Cerebellar nuclear complex (tissue), 1 donor: Measurements from ENCODE around the gene SPATA31C1.
"Not testable (repeated sequence)": the region's sequence is repeated elsewhere in the genome, so short reads cannot be mapped to it uniquely, and the experiment has no call there.

Experiments
- DNase-seq, 2 experiments: peaks; one replicate each; lab custom pipeline; 2025; lab: John Stamatoyannopoulos, UW

Gene SPATA31C1

GRCh38 chr9:87917662-87918061 lies at the start of gene SPATA31C1:
Gene SPATA31C1 (plus strand): TSS chr9:87917962.
- DNase-seq = not testable (repeated sequence)

DNA sequence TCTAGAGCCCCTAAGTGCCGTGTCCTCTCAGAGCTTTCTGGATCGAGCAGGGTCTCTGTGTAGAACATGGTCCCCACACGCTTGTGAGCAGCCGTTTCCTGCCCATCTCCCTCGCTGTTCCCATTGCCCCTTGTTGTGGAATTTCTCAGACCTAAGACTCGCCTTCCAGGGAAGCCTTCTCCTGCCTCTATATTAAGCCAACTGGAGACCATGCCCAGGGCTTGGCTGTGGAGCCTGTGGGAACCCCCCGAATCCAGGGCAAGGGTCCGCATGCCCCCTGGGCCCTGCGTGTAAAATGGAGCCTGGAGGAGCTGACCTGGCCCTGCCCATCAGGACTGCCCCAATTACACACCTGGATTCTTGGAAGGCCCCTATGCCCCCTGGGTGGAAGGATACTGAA lies 49.6 kb upstream of the SPATA31C1 start:
- no peak for DNase-seq

DNA sequence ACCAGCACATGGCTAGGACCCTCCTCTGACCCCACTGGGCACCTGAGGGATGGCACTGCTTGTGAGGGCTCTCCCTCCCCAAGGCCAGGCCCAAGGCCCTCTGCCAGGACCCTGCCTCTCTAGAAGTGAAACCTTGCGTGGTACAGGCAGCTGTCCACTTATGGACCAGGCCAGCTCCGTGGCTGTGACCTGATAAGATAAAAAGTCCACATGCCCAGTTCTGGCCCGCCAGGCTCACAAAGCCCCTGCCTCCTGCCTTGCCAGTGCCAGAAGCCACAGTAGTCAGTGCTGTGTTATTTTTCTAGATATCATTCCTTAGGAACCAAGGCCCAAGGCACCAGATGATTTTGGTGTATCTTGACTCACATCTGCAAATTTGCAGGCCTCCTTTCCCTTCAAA lies 49.1 kb upstream of the SPATA31C1 start:
- DNase-seq = no peak

DNA sequence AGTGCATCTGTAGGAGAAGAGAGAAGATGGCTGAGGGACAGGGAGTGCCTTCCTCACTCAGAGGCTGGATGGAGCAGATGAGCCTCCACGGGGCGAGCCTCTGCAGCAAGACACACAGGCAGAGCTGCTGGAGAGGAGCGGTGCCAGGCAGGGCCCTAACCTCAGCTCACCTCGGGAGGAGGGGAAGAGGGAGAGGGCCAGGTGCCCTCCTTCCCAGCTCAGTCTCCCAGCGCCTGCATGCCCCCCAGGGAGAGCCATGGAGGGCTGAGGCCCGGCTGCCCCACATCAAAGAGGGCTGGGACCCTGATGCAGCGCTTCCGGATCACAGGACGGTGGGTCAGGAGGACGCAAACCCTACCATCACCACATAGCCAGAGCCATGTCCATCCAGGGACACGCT lies 48.7 kb upstream of the SPATA31C1 start:
- no peak for DNase-seq

DNA sequence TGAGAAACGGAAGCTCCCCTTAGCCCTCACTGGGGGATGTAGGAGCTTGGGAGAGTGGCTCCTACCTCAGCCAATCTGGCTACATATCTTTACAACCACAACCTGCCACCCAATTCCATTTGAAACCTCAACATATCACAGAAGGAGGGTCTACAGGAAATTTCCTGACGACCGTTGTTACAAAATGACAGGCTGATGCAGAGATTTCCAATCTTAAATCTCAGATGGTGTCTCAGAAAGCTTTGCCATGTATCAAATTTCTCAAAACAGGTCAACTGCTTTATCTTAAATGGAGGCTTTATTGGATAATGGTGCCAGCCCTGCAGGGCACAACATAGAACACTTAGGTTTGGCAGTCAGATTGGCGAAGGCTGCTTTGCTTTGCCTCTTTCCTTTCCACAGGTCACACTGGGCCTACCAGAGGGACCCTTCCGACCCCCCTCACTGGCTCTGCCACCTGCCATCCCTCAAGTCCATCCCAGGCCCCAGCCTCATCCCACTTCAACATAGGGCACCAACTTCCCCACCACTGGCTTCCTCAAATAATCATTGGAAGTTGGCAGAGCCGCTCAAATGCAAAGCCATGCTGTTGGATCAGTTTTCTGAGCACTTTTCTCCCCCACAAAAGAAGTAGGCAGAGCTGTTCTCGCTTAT lies 46.2 kb upstream of the SPATA31C1 start:
- no peak for DNase-seq

- DNase-seq = no peak
These were observed 45.6 kb upstream of the SPATA31C1 start for GRCh38 chr9:87872079-87872624.

- DNase-seq = no peak
These were observed 44.0 kb upstream of the SPATA31C1 start for GRCh38 chr9:87873607-87874303.

DNA sequence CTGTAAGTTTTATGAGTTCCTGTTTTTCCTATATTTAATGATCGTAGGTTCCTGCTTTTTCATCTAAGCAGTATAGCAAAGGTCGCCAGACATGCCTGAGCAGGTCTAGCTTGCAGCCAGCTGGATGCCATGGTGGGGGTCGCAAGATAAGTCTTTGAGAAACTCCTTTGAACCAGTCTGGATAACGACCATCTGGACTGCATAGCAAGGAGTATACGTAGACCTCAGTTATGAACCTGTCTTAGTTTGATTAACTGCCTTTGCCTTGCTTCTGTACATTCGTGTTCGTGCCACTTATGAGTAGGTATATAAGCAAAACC lies 43.5 kb upstream of the SPATA31C1 start:
- DNase-seq = no peak

DNA sequence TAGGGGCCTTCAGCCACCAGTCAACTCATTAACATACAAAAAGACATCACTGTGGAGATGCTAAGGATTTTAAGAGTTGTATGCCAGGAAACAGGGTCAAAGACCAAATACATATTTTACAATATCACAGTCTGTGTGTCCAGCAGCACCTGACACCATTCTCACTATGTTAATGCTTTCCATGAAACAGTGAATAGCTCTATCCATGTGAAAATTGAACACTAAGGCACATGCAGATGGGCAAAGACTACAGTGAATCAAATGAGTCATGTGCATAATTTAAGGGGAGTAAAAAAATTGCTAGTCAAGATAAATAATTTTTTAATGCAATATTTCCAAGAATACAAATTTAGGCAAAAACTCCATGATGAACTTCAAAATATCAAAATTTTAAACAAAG lies 42.7 kb upstream of the SPATA31C1 start:
- DNase-seq = no peak

- DNase-seq = no peak
These were observed 41.8 kb upstream of the SPATA31C1 start for GRCh38 chr9:87875831-87876545.

DNA sequence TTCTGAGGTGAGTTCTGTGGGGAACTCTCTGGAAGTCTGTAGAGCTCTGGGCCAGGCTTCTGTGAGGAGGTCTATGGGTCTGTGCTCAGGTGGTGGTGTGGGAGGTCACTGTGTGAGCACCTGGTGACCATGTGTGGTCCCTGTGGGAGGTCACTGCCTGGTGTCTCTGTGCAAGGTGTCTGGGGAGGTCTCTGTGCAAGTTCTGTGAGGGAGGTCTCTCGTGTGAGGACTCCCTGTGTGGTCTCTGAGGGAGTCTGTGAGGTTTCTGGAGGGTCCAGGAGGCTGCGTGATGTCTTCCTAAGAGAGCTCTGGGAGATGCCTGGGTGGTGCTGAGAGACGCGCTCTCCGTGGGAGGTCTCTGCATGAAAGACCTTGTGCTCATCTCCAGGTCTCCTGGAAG lies 41.1 kb upstream of the SPATA31C1 start:
- DNase-seq = no peak

DNA sequence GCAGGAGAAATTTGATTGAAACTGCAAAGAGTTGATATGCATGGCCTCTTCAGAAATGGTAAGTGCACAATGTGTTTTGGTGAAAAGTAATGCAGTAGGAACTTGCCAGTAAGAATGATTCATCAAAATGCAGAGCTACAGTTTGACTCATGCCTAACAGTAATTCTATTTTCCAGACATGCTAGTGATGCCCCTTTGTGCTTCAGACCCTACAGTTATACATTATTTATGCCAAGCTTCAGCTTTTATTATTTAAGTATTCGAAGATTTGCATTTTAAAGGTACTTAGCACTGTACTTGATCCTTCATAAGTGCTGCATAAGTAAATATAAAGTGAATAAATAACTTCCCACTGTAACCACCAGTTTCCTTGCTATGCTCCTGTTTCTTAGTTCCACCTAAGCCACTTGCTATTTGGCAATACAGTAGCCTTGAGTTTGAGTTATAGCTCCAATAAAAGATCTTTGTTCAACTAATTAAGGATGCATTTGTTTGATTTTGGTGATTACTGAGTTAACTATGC lies 38.7 kb upstream of the SPATA31C1 start:
- DNase-seq = no peak

DNA sequence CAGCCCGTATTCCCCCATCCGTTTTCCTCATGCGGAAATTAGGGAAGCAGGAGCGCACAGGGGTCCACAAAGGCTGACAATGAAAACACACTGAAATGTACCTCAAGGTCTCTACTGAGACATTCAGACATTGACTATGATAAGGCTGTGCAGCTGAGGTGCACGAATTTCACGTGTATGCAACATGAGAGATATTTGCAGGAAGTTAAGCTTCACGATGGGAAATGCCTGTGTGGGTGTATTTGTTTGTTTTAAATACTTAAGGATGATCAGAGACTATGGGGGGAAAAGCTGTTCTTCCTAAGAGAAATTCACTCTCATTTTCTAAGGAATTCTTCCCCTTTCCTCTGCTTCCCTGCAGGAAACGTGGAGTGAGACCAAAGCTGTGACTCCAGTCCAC lies 37.6 kb upstream of the SPATA31C1 start:
- DNase-seq = no peak

DNA sequence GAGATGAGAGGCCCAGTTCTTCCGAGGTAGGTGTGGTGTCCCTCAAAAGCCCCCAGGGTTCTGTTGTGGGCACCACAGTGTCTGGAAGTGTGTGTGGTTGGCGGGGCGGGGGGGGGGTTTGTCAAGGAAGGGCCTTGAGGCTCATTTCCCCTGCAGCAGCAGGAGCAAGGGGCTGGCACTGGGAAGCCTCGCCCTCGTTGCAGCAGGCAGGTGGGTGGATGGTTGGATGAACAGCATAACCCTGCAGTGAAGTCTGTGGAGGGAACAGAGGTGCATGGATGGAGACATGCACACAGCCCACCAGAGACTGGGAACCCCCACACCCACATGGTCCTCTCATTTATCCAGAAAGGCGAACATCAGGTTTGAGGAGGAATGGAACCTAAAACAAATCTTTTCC lies 37.1 kb upstream of the SPATA31C1 start:
- DNase-seq = no peak

GRCh38 chr9:87882627-87883026 lies 35.1 kb upstream of the SPATA31C1 start, which contains the start of gene SPATA31E1:
Gene SPATA31E1 (plus strand): TSS chr9:87882877. CDS start chr9:87882892, 15 bp downstream.
- no peak for DNase-seq

DNA sequence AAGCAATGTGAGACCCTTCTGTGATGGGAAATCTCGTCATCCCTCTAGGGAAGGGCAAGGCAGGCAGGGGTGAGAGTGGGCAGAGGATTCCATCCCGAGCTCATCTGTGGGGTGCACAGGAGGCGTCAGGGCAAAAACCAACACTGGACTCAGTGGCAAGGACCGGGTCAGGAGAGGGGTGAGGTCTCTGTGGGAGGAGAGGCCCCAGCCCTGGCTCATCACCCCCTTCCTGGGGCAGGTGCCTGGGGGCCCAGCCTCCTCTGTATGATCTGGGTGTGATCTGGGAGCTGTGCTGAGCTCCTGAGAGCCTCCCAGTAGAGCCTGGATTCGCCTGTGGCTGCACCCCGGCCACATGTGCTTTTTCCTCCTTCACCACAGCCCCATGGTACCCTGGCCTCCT lies 34.5 kb upstream of the SPATA31C1 start:
- no peak for DNase-seq

GRCh38 chr9:87883990-87884389 lies 33.8 kb upstream of the SPATA31C1 start:
- DNase-seq = no peak

DNA sequence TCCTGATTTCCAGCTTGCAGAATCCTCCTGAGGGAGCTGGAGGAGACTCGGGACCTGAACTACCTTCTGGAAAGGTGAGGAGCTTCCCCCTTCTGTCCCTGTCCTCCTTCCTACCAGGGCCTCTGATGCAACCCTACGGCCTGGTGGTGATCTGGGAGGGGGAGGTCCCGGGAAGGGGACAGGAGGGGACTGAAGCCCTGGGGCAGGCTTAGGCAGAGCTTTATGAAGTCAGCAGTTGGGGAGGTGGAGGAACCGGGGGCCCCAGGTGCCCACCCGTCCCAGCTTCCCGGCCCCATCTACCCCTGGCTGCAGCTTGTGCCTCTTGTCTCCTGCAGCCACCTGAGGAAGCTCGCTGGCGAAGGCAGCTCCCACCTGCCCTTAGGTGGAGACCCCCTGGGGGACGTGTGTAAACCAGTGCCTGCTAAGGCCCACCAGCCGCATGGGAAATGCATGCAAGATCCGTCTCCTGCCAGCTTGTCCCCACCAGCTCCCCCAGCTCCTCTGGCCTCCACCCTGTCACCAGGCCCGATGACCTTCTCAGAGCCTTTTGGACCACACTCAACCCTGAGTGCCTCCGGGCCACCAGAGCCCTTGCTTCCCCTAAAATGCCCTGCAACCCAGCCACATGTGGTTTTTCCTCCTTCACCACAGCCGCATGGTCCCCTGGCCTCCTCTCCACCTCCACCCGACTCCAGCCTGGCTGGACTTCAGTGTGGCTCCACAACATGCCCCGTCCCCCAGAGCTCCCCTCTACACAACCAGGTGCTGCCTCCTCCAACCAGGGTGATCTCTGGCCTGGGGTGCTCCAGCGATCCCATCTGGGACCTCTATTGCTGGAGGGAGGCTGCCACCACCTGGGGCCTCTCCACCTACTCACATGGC lies 32.9 kb upstream of the SPATA31C1 start:
- no peak for DNase-seq

GRCh38 chr9:87885484-87886189 lies 32.1 kb upstream of the SPATA31C1 start:
- no peak for DNase-seq

- DNase-seq = no peak
These were observed 31.4 kb upstream of the SPATA31C1 start for GRCh38 chr9:87886210-87886932.
